Neural crest cell (in vitro differentiated cells): ENCODE data around the gene ATG16L1. TPM values are rescaled to one million over a fixed set of nuclear protein-coding genes. Genes with fewer than 3 reads are reported as not detected.

Source experiments
- DNase-seq: peaks from one replicate; pipeline ENCODE4 v3.0.0; 2021; ENCODE audit warnings: low read depth, mixed read lengths, low spot score
- H3K27ac Mint-ChIP-seq: one replicate; pipeline ENCODE4 v1.8.0; 2021; ENCODE audit warnings: mild to moderate bottlenecking, mixed read lengths; ENCODE audit not compliant: unreplicated experiment
- H3K27me3 Mint-ChIP-seq: 2 replicates; pipeline ENCODE4 v1.8.0; 2021; ENCODE audit warnings: low read depth, mild to moderate bottlenecking, mixed read lengths
- H3K36me3 Mint-ChIP-seq: 2 replicates; pipeline ENCODE4 v1.8.0; 2021; ENCODE audit warnings: low read depth, mild to moderate bottlenecking, mixed read lengths
- H3K4me1 Mint-ChIP-seq: 2 replicates; pipeline ENCODE4 v1.8.0; 2021; ENCODE audit warnings: mixed read lengths
- H3K4me3 Mint-ChIP-seq: one replicate; pipeline ENCODE4 v1.8.0; 2021; ENCODE audit warnings: mild to moderate bottlenecking, mixed read lengths
- H3K9me3 Mint-ChIP-seq: 2 replicates; pipeline ENCODE4 v1.8.0; 2021; ENCODE audit warnings: mixed read lengths
- total RNA-seq: library from RNA; stranded (reverse); gene quantifications from 2 replicates; pipeline ENCODE4 v1.2.1, GENCODE V29; 2021
- TF ChIP-seq, protein P1 (sequence below): fragments of 200-600 bp; sonication (generic); conservative IDR thresholded peaks from 2 replicates; pipeline ENCODE4 v1.5.0; 2021; ENCODE audit warnings: antibody characterized with exemption, mild to moderate bottlenecking

ATG16L1 gene
- total RNA-seq, 1 donor from 2014 or later = 28.2 TPM

DNA sequence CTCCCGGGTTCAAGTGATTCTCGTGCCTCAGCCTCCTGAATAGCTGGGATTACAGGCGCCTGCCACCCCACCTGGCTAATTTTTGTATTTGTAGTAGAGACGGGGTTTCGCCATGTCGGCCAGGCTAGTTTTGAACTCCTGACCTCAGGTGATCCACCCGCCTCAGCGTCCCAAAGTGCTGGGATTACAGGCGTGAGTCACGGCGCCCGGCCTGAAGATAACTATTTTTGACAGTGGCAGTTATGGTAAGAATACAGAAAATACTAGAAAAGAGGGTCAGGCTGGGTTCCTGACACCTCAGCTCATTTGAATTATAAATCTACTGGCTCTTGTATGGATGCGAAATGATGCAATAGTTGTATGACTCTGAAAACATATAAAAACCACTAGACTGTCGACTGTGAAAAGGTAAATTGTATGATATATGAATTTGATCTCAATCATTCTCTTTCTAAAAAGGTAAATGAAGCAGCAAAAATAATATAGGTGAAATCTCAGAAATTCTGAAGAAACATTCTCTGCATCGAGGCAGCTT is 91.8 kb downstream of the ATG16L1 start:
- no peak overlapping the region for H3K27ac Mint-ChIP-seq
- peaks cover 3% of the 10 kb centered on the region for H3K9me3 Mint-ChIP-seq
- H3K36me3 Mint-ChIP-seq = no peaks in the 10 kb centered on the region
- no peak for DNase-seq
- peaks cover 4% of the 10 kb centered on the region for H3K4me1 Mint-ChIP-seq
- H3K27me3 Mint-ChIP-seq = peaks cover 22% of the 10 kb centered on the region
- TF ChIP-seq, protein P1, sequence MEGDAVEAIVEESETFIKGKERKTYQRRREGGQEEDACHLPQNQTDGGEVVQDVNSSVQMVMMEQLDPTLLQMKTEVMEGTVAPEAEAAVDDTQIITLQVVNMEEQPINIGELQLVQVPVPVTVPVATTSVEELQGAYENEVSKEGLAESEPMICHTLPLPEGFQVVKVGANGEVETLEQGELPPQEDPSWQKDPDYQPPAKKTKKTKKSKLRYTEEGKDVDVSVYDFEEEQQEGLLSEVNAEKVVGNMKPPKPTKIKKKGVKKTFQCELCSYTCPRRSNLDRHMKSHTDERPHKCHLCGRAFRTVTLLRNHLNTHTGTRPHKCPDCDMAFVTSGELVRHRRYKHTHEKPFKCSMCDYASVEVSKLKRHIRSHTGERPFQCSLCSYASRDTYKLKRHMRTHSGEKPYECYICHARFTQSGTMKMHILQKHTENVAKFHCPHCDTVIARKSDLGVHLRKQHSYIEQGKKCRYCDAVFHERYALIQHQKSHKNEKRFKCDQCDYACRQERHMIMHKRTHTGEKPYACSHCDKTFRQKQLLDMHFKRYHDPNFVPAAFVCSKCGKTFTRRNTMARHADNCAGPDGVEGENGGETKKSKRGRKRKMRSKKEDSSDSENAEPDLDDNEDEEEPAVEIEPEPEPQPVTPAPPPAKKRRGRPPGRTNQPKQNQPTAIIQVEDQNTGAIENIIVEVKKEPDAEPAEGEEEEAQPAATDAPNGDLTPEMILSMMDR = no peak
- no peak overlapping the region for H3K4me3 Mint-ChIP-seq

Other genes with a start within 250 kb of the ATG16L1 start
- 0.96 and 1.5 TPM in 2 replicates for gene NGEF, start 238.4 kb upstream of the ATG16L1 start, total RNA-seq
- gene NEU2, start 219.0 kb upstream of the ATG16L1 start, total RNA-seq = not detected in 2 replicates
- 0.28 and 0.30 TPM in 2 replicates for gene INPP5D, start 191.3 kb upstream of the ATG16L1 start, total RNA-seq
- gene SAG, start 56.1 kb downstream of the ATG16L1 start, total RNA-seq = not detected in 2 replicates
- gene DGKD, start 102.8 kb downstream of the ATG16L1 start, total RNA-seq = 48.7 and 58.6 TPM in 2 replicates